DMS114 treated with DMSO at 0.1 percent for 48 hours (cell line): ENCODE measurements around the gene FLNB.

ENCODE experiments used
- DNase-seq: peaks from one replicate; lab custom pipeline; 2025; ENCODE audit not compliant: unreplicated experiment; lab: John Stamatoyannopoulos, UW

Gene FLNB

GRCh38 chr3:58129041-58129770 is 121.0 kb downstream of the FLNB start:
- DNase-seq, result no peak

- no peak for DNase-seq
Observed at GRCh38 chr3:58130591-58130990, 122.4 kb downstream of the FLNB start.

- DNase-seq, result no peak
Observed at GRCh38 chr3:58131101-58131825, 123.0 kb downstream of the FLNB start.

DNA sequence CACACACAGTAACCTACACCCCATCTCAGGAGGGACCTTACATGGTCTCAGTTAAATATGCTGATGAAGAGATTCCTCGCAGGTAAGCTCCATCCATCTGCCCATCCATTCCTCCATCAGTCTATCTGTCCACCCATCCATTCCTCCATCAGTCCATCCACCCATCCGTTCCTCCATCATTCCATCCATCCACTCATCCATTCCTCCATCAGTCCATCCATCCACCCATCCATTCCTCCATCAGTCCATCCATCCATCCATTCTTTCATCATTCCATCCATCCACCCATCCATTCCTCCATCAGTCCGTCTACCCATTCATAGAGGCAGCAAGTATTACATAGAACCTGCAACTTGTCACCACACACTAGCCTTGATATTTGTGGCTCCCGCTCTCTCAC is 124.6 kb downstream of the FLNB start:
- no peak for DNase-seq

DNA sequence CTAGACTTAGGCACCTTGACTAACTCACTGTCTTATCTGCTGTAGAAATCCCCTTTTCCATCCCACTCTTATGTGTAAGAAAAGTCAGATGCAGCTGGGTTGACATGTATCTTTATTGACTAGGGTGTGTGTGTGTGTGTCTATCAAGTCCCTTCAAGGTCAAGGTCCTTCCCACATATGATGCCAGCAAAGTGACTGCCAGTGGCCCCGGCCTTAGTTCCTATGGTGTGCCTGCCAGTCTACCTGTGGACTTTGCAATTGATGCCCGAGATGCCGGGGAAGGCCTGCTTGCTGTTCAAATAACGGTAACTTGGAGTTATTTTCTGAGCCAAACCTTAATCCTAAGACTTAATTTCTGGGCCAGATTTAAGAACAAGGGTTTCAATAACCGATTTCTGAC is 126.2 kb downstream of the FLNB start:
- DNase-seq, result no peak

DNA sequence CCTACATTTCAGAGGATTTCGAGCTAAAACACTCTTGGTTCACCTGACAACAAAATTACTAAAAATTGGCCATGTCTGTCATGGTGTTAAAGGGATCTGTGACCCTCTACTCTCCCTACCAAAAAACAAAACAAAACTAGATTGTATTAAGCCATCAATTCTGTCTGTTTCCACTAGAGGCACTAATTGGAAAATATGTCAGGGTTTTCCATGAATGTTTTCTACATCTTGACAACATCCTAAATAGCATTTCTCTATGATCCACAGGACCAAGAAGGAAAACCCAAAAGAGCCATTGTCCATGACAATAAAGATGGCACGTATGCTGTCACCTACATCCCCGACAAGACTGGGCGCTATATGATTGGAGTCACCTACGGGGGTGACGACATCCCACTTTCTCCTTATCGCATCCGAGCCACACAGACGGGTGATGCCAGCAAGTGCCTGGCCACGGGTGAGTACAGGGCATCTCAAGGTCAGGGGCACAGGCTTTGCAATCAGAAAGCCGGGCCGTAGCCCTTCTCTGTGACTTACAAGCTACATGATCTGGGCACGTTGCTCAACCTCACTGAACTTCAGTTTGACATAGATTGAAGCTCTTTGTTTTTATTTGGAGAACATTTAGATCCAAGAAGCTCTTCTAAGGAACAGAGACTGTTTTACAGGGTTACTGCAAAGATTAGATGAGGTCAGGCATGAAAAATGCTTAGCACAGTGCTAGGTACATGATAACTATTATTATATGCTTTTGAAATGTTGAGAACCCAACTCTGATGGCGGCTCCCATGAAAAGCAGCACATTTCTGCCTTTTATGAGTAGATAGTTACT is 127.7 kb downstream of the FLNB start:
- DNase-seq, result no peak

GRCh38 chr3:58137306-58137705 is 129.1 kb downstream of the FLNB start:
- no peak for DNase-seq

DNA sequence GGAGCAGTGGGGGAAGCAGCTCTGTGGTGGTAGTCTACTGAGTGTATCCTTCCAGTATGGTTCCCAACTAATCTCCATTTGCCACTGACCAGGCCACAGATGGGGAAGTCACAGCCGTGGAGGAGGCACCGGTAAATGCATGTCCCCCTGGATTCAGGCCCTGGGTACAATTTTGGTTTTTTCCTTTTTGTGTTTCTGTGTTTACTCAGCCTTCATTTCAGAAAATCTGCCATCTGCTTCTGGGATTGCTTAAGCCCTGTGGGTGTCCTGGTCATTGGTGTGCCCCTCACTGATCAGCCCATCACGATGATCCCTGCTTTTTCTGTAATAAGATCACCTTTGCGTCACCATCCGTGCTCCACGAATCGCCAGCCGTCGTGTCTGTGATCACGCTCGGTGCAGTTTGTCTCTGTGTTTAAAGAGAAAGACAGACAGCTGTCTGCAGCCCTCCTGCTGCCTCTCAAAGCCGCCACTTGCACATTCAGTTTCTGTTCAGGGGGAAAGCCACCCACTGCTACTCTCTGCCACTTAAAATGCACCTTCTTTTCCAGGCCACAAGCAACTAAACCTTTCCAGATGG is 133.6 kb downstream of the FLNB start:
- no peak for DNase-seq

DNA sequence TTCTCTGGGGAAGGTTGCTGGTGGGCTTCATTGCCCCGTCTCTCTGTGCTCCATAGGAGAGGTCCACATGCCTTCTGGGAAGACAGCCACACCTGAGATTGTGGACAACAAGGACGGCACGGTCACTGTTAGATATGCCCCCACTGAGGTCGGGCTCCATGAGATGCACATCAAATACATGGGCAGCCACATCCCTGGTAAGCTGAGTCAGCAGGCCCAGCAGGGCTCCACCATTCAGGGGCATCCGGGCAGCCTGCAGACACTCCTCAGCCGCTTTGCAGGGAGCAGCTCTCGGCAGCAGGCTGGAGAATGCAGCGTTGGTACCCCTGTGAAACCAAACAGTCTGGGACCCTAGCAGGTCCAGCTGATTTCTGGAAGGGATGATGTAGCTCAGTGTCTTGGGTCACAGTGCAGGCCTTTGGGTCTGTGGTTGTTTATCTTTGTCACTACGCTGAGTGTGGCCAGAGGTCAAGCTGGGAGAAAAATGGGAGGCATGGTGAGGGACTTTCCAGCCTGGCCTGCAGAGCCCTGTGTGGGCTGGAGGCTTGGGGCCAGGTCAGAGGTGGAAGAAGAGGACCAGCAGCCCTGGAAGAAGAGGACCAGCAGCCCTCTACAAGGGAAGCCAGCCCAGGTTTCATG is 135.3 kb downstream of the FLNB start:
- no peak for DNase-seq

DNA sequence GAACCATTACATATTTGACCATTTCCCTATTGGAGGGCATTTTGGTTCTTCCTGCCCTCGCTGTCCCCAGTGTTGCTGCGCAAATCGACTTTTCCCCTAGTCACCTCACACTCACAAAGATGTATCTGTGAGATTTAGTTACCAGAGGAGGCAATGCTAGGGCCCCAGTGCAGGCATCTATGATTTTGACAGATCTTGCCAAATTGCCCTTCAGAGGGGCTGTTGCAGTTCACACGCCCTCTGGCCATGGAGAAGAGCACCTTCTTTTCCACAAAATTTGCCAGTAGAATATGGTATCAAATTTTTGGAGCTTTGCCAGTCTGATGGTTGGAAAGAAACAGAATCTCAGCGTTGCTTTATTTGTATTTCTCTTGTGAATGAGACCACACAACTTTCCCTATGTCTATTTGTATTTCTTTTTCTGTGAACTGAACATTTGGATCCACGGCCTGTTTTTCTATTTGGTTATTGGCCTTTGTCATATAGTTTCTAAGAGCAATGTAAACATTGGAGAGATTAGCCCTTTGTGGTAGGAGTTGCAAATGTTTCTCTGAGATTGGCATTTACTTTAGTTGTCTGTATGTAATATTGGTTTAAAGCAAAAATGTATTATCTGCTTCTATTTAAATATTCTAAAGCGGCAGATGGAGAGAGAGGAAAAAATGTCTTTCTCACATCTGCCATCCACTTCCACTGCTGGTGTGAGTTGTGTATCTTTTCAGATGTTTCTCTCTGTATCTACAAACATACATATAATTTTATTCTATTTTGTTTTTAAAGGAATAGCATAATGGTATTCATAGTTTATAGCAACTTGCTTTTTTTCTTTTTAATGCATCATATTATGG is 136.5 kb downstream of the FLNB start:
- DNase-seq, result no peak

- no peak for DNase-seq
Observed at GRCh38 chr3:58148049-58148448, 139.8 kb downstream of the FLNB start.

DNA sequence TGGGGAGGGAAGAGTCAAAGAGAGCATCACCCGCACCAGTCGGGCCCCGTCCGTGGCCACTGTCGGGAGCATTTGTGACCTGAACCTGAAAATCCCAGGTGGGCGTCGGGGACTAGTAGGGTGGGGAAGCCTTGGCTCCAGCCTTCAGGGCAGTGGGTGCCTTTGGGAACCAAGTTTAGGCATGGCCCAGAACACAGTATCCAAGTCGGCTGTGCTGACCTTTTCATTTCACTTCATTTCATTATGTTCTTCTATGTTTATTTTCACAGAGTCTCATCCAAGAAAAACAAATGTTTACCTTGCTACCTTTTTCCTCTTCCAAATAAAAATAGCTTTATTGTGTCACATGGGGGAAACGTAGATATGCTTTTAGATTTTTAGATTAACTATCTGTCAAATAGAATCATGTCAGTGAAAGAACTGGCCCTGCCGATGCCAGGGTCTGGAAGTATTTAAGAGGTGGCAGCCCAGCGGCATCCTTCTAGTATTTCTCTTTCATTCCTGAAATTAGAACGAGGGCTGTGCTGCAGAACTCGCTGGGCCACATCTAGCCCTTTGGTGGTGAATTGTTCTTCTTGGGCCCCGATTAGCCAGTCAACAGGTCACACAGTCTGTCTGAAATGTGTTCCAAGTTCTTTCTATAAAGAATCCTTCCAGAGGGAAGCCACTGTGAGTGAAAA is 142.0 kb downstream of the FLNB start:
- DNase-seq, result no peak

GRCh38 chr3:58150810-58151199 is 142.6 kb downstream of the FLNB start:
- DNase-seq, result no peak

DNA sequence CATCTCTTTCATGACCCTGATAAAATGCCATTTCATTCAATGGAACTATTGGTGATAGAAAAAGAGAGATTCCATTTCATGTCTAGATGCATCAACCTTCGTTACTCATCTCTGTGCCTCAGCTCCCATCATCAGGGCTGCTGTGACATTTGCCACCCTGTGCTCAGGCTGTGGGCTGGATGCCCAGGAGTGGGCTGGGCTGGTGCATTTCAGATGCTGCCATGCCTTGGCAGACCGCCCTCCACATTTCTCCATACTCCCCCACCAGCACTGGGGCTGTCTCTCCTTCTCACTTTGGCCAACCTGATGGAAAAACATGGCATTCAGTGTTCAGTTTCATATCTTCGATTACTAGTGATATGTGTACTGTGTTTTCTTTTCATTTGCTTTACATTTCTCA is 143.4 kb downstream of the FLNB start:
- DNase-seq, result no peak

GRCh38 chr3:58152225-58153015 is 144.2 kb downstream of the FLNB start:
- DNase-seq, result no peak

- no peak for DNase-seq
Observed at GRCh38 chr3:58153371-58153770, 145.1 kb downstream of the FLNB start.

DNA sequence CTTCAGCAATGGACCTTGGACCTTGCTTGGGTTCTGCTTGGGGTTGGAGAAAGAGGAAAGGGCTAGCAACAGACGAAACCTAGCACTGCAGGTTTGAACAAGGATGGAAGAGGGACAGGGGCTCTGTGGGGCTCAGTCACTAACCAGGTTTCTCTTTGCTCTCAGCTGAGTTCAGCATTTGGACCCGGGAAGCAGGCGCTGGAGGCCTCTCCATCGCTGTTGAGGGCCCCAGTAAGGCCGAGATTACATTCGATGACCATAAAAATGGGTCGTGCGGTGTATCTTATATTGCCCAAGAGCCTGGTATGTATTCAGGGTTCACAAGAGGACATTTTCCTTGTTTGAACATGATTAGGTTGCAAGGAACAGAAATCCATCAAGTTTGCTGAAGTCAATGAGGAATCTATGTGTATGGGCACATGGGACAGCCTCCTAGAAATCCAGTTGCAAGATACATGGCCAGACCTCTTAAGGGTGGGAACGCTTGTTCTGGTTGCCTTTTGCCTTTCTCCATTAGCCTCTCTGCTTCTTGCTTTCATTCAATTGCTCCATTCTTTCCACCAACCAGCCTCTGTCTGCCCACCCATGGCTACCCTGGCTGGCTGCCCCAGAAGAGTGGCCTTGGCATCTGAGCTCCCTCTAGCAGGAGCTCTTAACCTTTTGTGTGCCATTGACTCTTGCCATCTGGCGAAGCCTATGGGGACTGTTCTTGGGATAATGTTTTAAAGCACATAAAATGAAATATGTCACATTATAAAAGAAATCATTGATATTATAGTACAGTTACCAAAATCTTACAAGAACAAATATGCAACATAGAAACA is 146.6 kb downstream of the FLNB start:
- no peak for DNase-seq

- no peak for DNase-seq
Observed at GRCh38 chr3:58155838-58156237, 147.6 kb downstream of the FLNB start.
